GM21381 (cell line): ENCODE results near the gene SPIN2B.
"Not testable (repeated sequence)": the region's sequence is repeated elsewhere in the genome, so short reads cannot be mapped to it uniquely, and the experiment has no call there.

Experiments
- ATAC-seq: cut with Tn5 transposase; IDR thresholded peaks from one replicate; pipeline ENCODE4 v1.9.1; 2021; ENCODE audit warnings: mild to moderate bottlenecking, moderate library complexity; ENCODE audit not compliant: unreplicated experiment

Gene SPIN2B

DNA sequence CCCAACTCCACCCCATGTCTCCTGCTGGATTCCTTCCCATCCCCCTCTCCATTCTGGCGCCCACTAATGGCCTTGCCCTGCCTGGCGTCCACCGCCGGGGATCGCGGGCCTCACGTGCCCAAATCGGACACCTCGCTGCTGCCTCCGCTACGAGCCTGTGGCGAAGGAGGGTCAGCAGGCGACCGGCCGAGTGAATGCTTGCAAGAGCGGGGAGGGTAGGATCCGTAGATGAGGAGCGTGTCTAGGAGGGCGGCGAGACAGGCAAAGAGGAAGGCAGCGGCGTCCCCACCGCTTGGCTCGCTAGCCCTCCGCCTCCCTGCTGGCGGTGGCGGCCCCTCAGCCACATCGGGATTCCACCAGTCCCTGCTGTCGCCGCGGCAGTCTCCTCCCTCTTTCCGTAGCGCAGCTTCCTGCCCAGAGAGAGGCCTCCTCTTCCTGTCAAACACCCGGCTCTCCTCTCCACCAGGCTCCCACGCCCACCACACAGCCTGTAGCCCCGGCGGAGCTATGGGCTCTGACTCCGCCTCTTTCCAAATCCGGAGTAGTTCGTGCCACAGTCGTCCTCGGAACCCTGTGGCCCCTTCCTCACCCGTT is at the start of gene SPIN2B:
TSS of gene SPIN2B (minus strand) at position 387 of the 594 bp plus-strand sequence.
- ATAC-seq = peak; percentile 99

DNA sequence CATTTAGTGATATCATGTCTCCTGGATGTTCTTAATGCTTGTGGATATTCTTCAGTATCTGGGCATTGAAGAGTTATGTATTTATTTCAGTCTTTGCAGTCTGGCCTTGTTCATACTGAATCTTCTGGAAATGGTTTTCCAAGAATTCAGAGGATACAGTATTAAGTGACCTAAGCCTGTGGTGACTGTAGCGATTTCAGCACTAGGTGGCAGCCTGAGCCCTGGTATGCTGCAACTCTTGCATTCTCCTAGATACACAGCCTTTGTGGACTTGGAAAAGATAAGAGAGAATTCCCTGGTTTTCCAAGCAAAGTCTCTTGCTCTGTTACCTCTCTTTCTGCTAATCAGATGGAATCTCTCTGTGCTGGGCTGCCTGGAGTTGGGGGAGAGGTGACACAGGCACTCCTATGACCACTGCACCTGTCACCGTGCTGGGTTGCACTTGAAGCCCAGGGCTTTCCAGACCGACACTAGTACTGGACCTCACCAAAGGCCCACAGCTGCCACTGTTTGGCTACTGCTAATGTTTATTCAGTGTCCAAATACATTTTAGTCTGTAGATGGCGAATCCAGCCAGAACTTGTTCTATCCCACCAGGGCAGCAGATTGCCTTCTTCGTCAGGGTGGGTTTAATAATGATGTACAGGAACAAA is 35.2 kb upstream of the SPIN2B start:
- no peak for ATAC-seq

DNA sequence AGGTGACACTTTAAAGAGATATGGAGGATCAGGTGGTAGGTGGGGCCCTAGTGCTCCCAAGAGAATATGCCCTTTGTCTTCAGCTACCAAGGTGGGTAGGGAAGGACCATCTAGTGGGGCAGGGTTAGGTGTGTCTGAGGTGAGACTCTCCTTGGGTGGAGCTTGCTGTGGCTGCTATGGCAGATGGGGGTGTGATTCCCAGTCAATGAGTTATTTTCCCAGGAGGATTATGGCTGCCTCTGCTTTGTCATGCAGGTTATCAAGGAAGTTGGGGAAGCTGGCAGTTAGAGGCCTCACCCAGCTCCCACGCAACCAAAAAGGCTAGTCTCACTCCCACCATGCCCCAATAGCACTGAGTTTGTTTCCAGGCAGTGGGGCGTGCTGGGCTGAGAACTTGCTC is 33.8 kb upstream of the SPIN2B start:
- ATAC-seq = no peak

DNA sequence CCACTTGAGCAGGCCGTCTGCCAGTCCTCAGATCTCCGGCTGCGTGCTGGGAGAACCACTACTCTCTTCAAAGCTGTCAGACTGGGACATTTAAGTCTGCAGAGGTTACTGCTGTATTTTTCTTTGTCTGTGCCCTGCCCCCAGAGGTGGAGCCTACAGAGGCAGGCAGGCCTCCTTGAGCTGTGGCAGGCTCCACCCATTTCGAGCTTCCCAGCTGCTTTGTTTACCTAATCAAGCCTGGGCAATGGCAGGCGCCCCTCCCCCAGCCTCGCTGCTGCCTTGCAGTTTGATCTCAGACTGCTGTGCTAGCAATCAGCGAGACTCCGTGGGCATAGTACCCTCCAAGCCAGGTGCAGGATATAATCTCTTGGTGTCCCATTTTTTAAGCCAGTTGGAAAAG is 30.9 kb upstream of the SPIN2B start:
- not testable (repeated sequence) for ATAC-seq

DNA sequence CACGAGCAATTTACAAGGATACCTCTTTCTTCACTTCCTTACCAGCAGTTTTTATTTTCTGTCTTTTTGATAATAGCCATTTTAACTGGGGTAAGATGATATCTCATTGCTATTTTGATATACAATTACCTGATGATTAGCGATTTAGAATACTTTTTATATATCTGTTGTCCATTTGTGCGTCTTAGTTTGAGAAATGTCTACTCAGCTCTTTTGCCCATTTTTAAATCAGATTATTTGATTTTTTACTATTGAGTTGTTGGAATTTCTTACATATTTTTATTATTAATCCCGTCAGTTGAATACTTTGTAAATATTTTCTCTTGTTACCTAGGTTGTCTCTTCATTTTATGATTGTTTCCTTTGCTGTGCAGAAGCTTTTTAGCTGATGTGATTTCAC is 17.3 kb upstream of the SPIN2B start:
- no peak for ATAC-seq

DNA sequence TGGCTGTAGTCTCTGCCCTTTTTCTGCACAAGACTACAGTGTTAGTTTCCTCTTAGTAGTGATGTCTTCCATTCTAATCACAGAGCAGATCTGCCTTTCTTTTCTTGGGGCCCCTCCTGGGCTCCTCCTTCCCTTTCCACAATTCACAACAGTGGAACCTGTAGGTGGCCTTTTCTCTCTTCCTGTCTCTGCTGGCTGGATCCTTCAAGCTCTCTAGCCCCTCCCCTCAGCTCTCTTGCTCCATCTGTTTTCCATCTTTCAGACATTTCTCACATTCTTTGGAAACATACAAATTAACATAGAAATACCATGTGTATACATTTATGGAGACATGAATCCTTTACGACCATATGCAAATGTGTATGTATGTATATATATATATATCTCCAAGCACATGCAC is 16.2 kb upstream of the SPIN2B start:
- no peak for ATAC-seq

DNA sequence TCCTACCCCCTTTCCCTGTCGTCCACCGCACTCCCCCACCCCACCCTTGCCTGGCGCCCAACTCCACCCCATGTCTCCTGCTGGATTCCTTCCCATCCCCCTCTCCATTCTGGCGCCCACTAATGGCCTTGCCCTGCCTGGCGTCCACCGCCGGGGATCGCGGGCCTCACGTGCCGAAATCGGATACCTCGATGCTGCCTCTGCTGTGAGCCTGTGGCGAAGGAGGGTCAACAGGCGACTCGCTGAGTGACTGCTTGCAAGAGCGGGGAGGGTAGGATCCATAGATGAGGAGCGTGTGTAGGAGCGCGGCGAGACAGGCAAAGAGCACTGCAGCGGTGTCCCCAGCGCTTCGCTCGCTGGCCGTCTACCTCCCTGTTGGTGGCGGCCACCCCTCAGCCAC is 15.7 kb upstream of the SPIN2B start, which contains the start of gene SPIN2A:
TSS of gene SPIN2A (minus strand) at position 325 of the 400 bp plus-strand sequence. CDS start 800 bp downstream, outside the sequence.
- ATAC-seq = not testable (repeated sequence)

DNA sequence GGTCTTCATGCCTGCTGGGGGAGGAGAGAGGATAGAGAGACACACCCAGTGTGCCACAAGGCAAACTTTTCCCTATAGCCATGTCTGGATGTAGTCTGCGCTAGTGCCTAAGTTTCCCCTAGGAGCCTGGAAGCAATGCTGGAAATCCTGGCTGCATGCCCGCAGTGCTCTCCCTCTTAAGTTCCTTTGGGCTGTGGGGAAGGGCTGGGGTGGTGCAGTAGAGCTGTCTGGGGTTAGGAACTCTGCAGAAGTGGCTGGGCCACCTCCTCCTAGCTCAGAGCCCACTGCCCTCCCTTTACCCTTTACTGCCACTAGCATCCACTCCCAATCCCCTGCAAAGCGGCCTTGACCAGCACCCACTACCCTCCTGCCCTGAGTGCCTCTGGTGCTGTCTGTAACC is 15.2 kb upstream of the SPIN2B start:
- ATAC-seq = not testable (repeated sequence)

DNA sequence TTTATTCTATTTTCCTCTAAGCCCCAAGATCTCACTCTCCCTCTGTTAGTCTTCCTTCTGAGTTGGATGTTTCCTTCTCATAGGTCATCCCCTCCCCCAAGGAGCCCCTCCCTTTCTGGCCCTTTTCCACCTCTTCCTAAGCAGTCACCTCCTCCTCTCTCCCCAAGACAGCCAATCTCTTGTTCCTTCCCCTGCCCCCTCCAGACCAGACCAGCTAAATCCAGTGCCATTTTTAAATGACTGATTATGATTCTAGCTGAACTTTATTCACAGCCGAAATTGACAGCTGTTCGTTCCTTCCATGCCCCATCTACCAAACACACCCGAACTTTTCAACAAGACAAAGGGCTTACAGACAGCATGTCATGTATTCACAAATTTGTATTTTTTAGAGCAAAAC is 13.9 kb upstream of the SPIN2B start:
- no peak for ATAC-seq

DNA sequence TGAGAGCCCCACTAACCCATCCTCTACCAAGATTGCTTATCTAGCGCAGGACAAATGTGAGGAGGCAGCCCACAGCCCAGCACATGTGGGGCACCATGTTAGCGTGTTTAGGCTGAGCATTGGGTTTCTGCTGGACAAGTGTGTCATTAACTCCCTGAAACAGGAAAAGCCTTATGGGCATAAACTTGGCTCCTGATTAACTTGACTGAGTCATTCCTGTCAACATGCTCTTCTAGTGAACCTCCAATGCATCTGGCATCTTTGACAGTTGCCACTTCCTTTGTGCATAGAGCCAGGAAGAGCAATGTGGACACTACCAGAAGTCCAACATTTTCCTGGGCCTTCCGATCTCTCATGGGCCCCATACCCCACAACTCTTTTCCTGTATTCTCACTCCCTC is 13.4 kb upstream of the SPIN2B start:
- no peak for ATAC-seq

DNA sequence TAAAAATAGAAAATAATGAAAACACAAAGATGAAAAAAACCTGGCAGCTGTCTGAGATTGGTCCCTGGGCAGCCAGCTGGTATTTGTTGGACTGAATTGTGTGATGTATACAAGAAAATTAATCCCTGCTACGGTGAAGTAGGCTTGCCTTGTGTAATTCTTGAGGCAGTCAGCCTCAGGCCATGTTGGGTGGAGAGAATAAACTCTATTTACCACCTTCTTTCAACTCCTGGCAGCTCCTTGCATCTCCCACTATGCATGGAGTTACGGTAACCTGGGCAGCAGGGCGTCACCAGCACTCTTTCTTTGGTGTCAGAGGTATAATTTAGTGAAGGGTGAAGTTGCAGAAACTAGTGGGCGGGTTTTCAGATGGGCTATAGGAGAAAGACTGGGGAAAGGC is 12.4 kb upstream of the SPIN2B start:
- ATAC-seq = no peak

DNA sequence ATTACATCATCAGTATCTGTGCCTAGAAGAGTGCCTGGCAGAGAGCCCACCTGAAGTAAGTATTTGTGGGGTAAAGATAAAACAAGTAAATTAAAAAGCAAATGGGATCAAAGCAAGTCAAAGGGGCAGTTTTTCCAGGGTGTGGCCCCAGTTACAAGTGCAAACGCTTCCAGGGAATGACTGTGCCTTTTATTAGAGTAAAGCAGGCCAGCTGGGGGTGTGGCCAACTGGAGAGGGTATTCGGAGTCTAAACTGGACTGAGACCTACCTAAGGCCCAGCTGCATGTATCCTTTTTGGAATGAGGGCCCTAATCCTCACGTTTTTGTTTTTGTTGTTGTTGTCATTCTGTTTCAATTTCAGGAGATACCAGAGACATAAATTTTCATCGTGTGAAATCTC is 11.9 kb upstream of the SPIN2B start:
- not testable (repeated sequence) for ATAC-seq

DNA sequence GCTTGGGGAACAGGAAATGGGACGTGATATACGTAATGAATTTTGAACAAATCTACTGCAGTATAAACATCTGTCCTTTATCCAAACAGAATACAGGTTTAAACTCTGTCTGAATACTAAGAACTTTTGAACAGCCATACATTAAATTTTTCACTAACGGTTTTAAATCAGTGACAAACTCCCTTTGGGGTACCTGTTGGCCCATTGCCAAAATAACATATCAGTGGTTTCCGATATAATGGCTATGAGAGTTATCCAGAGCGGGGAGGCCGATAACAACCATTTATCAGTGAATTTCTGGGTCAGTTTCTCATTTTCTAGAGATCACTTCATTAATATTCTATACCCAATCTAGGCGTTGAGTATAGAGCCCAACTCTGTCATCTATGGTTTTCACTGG is 10.7 kb upstream of the SPIN2B start:
- ATAC-seq = no peak

DNA sequence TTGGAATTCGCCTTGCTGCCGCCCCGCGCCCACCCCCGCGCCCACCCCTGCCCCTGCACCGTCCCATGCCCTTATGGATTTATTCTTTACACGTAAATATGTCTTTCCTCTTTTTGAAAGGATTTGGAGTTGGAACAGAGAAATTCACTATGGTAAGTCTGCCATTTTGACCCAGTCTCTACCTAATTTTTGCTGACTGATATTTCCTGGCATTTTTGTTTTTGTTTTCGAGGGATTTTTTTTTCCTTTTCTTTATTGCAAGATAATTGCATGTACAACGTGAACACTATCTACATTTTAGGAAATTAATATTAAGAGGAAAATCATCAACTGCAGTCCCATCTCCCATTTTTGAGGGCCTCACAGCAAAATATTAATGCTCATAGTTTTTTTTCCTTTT is 468 bp upstream of the SPIN2B start:
- no peak for ATAC-seq

DNA sequence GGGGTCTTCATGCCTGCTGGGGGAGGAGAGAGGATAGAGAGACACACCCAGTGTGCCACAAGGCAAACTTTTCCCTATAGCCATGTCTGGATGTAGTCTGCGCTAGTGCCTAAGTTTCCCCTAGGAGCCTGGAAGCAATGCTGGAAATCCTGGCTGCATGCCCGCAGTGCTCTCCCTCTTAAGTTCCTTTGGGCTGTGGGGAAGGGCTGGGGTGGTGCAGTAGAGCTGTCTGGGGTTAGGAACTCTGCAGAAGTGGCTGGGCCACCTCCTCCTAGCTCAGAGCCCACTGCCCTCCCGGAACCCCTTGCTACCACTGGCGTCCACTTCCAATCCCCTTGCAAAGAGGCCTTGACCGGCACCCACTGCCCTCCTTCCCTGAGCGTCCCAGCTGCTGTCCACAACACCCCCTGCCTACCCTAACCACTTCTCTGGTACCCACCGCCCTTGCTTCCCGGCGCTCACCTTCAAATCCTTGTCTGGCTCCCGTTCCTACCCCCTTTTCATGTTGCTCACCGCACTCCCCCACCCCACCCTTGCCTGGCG is 658 bp downstream of the SPIN2B start:
- ATAC-seq = not testable (repeated sequence)

DNA sequence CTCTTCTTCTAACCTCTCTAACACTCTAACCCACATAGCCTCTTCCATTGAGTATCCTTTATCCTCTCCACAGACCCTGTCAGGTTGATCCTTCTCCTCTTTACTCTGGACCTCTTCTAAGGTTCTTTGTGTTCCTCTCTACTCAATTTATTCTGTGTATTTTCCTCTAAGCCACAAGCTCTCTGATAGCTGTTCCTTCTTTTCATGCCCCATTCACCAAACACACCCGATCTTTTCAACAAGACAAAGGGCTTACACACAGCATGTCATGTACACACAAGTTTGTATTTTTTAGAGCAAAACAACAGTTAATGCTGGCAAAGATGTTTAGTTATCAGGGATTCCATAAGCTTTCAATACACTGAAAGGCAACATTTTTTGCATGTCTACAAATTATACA is 1.9 kb downstream of the SPIN2B start:
- no peak for ATAC-seq

DNA sequence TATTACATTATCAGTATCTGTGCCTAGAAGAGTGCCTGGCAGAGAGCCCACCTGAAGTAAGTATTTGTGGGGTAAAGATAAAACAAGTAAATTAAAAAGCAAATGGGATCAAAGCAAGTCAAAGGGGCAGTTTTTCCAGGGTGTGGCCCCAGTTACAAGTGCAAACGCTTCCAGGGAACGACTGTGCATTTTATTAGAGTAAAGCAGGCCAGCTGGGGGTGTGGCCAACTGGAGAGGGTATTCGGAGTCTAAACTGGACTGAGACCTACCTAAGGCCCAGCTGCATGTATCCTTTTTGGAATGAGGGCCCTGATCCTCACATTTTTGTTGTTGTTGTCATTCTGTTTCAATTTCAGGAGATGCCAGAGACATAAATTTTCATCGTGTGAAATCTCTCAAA is 3.8 kb downstream of the SPIN2B start:
- ATAC-seq = not testable (repeated sequence)

DNA sequence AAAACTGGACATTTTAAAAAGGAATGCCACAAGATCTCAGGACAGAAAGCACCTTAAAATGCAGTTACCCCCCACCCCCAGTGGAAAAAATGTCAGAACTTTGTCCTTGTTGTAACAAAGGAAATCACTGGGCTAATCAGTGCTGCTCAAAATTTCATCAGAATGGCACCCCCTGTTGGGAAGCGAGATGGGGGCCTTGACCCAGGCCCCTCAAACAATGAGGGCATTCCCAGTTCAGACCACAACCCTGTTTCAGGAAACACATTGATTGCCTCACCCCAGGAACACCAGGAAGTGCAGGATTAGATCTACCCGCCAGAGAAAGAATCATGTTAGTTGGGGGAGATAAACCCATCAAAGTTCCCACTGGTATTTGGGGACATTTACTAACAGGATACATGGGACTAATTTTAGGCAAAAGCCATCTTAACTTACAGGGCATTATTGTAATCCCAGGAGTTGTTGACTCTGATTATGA is 16.4 kb downstream of the SPIN2B start:
- ATAC-seq = no peak

DNA sequence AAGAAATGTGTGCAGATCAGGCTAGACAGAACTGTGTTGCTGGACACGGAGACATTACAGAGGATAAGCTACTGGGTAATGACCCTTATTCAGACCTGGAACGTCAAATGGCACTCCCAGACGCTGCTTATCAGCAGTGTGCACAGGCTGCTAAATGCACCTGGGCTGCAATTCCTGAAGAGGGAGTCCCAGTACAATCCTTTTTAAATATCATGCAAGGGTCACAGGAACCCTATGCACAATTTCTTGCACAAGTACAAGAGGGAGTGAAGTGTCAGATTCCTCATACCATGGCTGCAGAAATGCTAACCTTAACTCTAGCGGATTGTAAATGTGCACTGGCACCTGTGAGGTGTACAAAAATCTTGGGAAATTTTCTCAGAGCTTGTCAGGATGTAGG is 16.9 kb downstream of the SPIN2B start:
- no peak for ATAC-seq

DNA sequence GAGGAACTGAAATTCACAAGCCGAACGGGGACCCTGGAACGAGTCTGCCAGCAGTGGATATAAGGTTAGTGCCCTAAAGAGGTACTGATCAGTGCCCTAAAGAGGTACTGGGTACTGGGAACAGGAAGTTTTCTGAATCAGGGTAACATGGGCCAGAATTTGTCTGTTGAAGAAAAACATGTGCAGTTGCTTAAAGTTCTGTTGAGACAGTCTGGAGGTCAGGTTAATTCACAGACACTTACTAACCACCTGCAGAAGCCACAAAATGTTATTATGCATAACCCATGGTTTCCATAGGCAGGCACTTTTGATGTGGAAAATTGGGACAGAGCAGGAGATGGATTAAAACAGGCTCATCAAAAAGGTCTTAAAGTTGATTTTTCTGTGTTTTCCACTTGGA is 17.9 kb downstream of the SPIN2B start:
- ATAC-seq = no peak

DNA sequence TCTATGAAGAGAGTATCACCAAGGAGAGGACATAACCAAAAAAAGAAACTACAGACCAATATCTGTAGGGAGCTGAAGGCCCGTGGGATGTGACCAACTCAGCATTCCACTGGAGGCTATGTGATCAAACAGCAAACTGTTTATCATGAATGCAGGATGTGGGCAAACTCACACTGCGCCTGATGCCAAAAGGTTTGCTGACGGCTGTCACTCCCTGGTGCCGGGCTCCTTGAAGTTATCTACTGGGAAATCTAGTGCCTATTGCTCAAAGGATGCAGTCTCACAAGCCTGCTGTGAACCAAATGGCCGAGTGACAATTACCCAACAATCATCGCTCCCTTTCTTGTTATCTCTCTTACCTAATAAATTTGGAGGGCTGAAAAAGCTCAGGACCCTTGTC is 18.4 kb downstream of the SPIN2B start:
- not testable (repeated sequence) for ATAC-seq

DNA sequence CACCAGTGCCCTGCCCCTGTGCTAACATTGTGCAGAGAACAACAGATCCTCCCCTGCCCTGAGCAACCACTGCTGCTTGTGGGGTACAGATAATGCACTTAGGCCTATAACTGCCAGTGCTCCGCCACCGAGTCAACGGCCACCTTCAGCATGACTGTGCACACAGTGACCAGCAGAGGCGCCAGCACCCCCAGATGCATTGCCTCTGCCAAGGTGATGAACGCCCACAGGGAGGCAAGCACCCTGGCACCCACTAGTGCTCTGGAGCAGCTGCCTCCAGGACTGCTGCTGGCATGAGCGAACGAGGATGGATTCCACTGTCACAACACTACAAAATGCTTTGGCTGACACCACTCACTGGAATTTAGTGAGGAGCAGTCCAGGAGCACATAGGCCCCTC is 38.2 kb downstream of the SPIN2B start:
- ATAC-seq = no peak
